ENCODE data around the gene MRPS17.

The MRPS17 gene

GRCh38 chr7:55996856-55997500 is 45.3 kb downstream of the MRPS17 start:
- no peak for DNase-seq (ENCODE audit: low read depth)
- TF ChIP-seq CTCF (IDR thresholded peaks at IDR 0.05; ENCODE audit: insufficient read depth, low read depth, low read length, missing control alignments): no peak
- no peak overlapping the region for H3K4me3 ChIP-seq (ENCODE audit: low read depth, low read length)

GRCh38 chr7:56003749-56004148 is 52.1 kb downstream of the MRPS17 start:
- no peak for DNase-seq (ENCODE audit: low read depth)
- TF ChIP-seq CTCF (IDR thresholded peaks at IDR 0.05; ENCODE audit: insufficient read depth, low read depth, low read length, missing control alignments): no peak
- no peak overlapping the region for H3K4me3 ChIP-seq (ENCODE audit: low read depth, low read length)
